Progenitor cell of endocrine pancreas (in vitro differentiated cells): ENCODE results near the gene SCAPER. TPM values are rescaled to one million over a fixed set of nuclear protein-coding genes. Genes with fewer than 3 reads are reported as not detected.

Source experiments
- DNase-seq: peaks from one replicate; pipeline ENCODE4 v3.0.0; 2021; ENCODE audit warnings: low spot score; ENCODE audit not compliant: unreplicated experiment
- H3K27ac Mint-ChIP-seq: 2 replicates; pipeline ENCODE4 v1.8.0; 2021; ENCODE audit warnings: mild to moderate bottlenecking, moderate library complexity, mixed read lengths
- H3K27me3 Mint-ChIP-seq: 2 replicates; pipeline ENCODE4 v1.8.0; 2021; ENCODE audit warnings: mixed read lengths
- H3K36me3 Mint-ChIP-seq: 2 replicates; pipeline ENCODE4 v1.8.0; 2022; ENCODE audit warnings: mixed read lengths; ENCODE audit not compliant: insufficient read depth
- H3K4me1 Mint-ChIP-seq: 2 replicates; pipeline ENCODE4 v1.8.0; 2021; ENCODE audit warnings: low read depth, mixed read lengths
- H3K4me3 Mint-ChIP-seq: 2 replicates; pipeline ENCODE4 v1.8.0; 2021; ENCODE audit warnings: low read depth, mild to moderate bottlenecking, moderate library complexity, mixed read lengths
- H3K9me3 Mint-ChIP-seq: 2 replicates; pipeline ENCODE4 v1.8.0; 2021; ENCODE audit warnings: low read depth, mixed read lengths
- total RNA-seq: library from RNA; stranded (reverse); gene quantifications from 2 replicates; pipeline ENCODE4 v1.2.1, GENCODE V29; 2021
- TF ChIP-seq, protein P1 (sequence below): fragments of 200-600 bp; sonication (generic); IDR thresholded peaks from one replicate; pipeline ENCODE4 v1.5.0; 2021; ENCODE audit warnings: antibody characterized with exemption, mild to moderate bottlenecking; ENCODE audit not compliant: unreplicated experiment

Gene SCAPER
- total RNA-seq, 1 donor from 2014 or later, result 43.1 TPM

DNA sequence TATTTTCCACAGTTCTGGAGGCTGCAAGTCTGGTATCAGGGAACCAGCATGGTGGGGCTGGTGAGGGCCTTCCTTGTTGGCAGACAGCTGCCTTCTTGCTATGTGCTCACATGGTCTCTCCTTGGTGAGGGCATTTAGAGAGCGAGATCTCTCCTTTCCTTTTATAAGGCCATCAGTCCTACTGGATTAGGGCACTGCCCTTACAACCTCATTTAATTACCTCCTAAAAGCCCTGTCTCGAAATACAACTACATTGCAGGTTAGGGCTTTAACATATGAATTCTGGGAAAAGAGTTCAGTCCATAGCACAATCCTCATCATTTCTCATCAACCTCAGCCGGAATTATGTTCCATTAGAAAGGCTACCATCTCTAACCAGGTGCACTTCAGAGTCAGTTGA is 546.7 kb downstream of the SCAPER start:
- no peak for DNase-seq
- no peak overlapping the region for H3K27ac Mint-ChIP-seq
- TF ChIP-seq, protein P1, sequence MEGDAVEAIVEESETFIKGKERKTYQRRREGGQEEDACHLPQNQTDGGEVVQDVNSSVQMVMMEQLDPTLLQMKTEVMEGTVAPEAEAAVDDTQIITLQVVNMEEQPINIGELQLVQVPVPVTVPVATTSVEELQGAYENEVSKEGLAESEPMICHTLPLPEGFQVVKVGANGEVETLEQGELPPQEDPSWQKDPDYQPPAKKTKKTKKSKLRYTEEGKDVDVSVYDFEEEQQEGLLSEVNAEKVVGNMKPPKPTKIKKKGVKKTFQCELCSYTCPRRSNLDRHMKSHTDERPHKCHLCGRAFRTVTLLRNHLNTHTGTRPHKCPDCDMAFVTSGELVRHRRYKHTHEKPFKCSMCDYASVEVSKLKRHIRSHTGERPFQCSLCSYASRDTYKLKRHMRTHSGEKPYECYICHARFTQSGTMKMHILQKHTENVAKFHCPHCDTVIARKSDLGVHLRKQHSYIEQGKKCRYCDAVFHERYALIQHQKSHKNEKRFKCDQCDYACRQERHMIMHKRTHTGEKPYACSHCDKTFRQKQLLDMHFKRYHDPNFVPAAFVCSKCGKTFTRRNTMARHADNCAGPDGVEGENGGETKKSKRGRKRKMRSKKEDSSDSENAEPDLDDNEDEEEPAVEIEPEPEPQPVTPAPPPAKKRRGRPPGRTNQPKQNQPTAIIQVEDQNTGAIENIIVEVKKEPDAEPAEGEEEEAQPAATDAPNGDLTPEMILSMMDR, result no peak
- no peaks in the 10 kb centered on the region for H3K9me3 Mint-ChIP-seq
- no peaks in the 10 kb centered on the region for H3K36me3 Mint-ChIP-seq
- no peaks in the 10 kb centered on the region for H3K4me1 Mint-ChIP-seq
- no peak overlapping the region for H3K4me3 Mint-ChIP-seq
- peaks cover 21% of the 10 kb centered on the region for H3K27me3 Mint-ChIP-seq

DNA sequence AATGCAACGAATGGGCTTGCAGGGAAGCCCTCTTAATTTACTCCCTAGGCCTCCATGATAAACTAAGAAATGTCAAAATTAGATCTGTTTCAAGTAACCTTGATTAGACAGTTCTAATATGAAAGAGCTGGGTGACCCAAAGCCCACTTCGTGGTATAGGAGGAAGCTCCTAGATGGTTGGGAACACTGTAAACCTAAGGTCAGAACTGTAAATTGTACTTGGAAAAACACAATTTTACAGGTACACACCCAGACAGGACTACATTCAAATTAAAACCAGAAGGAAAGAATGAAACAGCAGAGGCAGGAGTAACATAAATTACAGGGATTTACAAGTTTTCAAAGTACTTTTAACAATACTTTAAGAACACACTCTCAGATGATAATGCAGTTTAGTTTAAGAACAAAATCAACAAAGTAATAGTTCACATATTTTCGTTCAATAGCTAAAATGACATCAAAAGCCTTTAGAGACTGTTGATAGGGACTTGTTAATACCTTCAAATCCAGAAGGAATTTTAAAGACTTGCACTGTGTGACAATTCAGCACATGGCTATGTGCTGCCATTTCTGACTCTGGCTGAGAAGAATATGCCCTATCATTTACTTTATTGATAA is 550.2 kb downstream of the SCAPER start:
- no peaks in the 10 kb centered on the region for H3K9me3 Mint-ChIP-seq
- no peaks in the 10 kb centered on the region for H3K4me1 Mint-ChIP-seq
- H3K27me3 Mint-ChIP-seq, result peaks cover 39% of the 10 kb centered on the region
- peaks cover 4% of the 10 kb centered on the region for H3K36me3 Mint-ChIP-seq
- TF ChIP-seq, protein P1, result no peak
- DNase-seq, result no peak
- no peak overlapping the region for H3K27ac Mint-ChIP-seq
- no peak overlapping the region for H3K4me3 Mint-ChIP-seq

DNA sequence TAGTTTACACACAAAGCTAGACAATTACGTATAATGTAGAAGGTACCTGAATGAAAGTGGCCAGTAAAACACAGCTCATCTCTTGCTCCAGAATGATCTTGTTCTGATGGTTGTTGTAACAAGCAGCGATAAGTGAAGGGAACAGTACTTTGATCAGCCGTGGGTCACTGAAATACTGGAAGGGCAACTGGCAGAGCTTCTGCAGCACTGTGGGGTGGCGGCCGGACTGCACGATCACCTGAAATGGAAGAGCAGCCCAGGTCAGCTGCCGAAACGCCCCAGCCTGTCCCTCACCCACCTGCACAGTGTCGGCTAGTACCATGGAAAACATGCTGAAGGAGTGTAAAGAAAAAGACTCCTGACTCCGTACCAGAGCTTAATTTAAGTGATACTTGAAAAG is 551.2 kb downstream of the SCAPER start:
- TF ChIP-seq, protein P1, result no peak
- no peaks in the 10 kb centered on the region for H3K9me3 Mint-ChIP-seq
- no peaks in the 10 kb centered on the region for H3K4me1 Mint-ChIP-seq
- no peak overlapping the region for H3K27ac Mint-ChIP-seq
- no peak overlapping the region for H3K4me3 Mint-ChIP-seq
- H3K27me3 Mint-ChIP-seq, result peaks cover 48% of the 10 kb centered on the region
- DNase-seq, result no peak
- peaks cover 6% of the 10 kb centered on the region for H3K36me3 Mint-ChIP-seq

DNA sequence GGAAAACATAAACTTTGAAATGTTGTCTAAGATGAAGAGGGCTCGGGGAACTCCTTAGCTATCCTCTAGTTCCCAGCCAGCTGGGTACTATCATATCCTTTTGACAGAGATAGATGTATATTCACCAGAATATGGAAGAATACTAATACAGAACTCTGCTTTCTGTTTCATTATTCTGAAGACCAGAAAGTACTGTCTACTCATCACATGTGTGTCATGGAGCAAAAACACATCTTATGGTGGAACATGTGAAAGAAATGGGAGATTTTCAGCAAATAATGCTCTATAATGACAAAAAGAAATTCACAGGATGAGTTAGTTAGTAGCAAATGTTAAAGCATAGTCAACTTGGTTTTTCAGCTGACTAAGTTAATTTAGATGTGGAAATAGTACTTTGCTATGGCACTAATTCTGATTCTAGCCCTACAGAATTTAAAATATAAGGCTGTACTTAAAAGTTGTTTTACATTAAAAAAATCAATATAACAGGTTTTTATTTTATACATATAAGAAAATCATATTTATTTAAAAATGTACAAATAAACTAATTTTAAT is 552.0 kb downstream of the SCAPER start:
- H3K4me1 Mint-ChIP-seq, result no peaks in the 10 kb centered on the region
- no peaks in the 10 kb centered on the region for H3K9me3 Mint-ChIP-seq
- TF ChIP-seq, protein P1, result no peak
- no peak overlapping the region for H3K27ac Mint-ChIP-seq
- peaks cover 8% of the 10 kb centered on the region for H3K36me3 Mint-ChIP-seq
- no peak for DNase-seq
- H3K4me3 Mint-ChIP-seq, result no peak overlapping the region
- H3K27me3 Mint-ChIP-seq, result peaks cover 56% of the 10 kb centered on the region

DNA sequence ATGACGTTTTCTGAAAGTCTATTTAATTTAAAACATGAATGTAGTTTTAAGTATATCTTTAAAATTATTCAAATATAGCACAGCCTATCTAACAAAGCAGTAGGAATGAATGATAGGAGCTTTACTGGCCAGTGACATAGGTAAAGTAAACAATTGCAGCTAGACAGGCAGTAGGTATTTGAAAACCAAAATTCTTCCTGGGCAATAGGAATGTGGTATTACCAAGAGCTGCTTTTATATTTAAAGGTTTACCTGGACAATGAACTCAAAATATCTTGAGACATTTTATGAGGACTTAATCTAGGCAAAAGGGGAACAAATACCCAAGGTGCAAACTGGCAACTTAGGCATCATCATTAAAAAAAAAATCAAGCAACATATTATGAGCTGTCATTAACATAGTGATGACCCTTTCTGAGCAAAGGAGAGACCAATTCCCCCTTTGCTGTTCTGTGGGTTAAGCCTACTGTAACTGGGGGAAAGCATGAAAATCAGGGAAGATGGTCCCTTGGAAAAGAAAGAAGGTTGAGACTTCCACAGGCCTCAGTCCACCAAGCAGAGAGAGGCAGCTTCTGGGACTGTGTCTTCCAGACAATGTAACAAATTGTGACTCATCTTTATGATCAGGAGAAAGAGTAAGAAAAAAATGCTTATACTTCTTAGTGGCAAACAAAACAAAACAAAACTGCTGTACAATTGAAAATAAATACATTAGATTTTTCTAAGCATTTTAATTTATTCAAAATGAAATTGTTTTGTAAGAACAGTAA is 555.7 kb downstream of the SCAPER start:
- no peak for DNase-seq
- H3K36me3 Mint-ChIP-seq, result peaks cover 8% of the 10 kb centered on the region
- TF ChIP-seq, protein P1, result no peak
- H3K9me3 Mint-ChIP-seq, result no peaks in the 10 kb centered on the region
- no peak overlapping the region for H3K4me3 Mint-ChIP-seq
- H3K4me1 Mint-ChIP-seq, result peaks cover 8% of the 10 kb centered on the region
- H3K27me3 Mint-ChIP-seq, result peaks cover 75% of the 10 kb centered on the region
- H3K27ac Mint-ChIP-seq, result no peak overlapping the region
